K562 (cell line): Measurements from ENCODE around the gene AKAP6. TPM values are rescaled to one million over a fixed set of nuclear protein-coding genes. Genes with fewer than 3 reads are reported as not detected.

Experiments used
- ATAC-seq: fragments of 200-7000 bp; cut with Tn5 transposase; 3 replicates; pipeline ENCODE4 v1.9.1; 2020; ENCODE audit warnings: moderate library complexity
- BruUV-seq: library from RNA; stranded (reverse); fragments of 400-500 nt; replicated peaks from 2 replicates; lab custom pipeline; 2021; lab: Mats Ljungman, UMichigan
- CTCF ChIA-PET: fragments of 300-600 bp; formaldehyde crosslinking; extraction: SDS; loops from one replicate; lab custom pipeline; 2021; ENCODE audit warnings: low intra/inter-chr PET ratio; lab: Yijun Ruan, JAX
- POLR2A ChIA-PET: fragments of 300-600, 350-650 bp; sonication (Branson Sonifier 250); formaldehyde crosslinking; extraction: SDS; loops from one replicate; lab custom pipeline; 2021; ENCODE audit warnings: antibody characterized with exemption, inconsistent platforms; lab: Yijun Ruan, JAX
- DNase-seq, 4 experiments: peaks; one replicate each; pipeline versions ENCODE4 v3.0.0 to v3.0.0-alpha.2; 2011 to 2018; ENCODE audit warnings: low spot score in 3 of 4, mixed read lengths in 3 of 4; ENCODE audit errors: extremely low read depth in 1 of 4
- FAIRE-seq: peaks from 2 replicates; lab custom pipeline; 2011; peaks lifted over from hg19 to GRCh38; lab: Jason Lieb, UNC
- H2AFZ ChIP-seq: 2 replicates; pipeline ENCODE4 v1.6.0; 2011; ENCODE audit warnings: low read depth, low read length, control low read depth, inconsistent platforms
- H3K27ac ChIP-seq: fragments of 200-600 bp; 3 replicates; pipeline ENCODE4 v1.8.0; 2011; ENCODE audit warnings: low read depth, mild to moderate bottlenecking, control low read depth, inconsistent platforms, low read length, moderate library complexity, mixed read lengths; ENCODE audit errors: extremely low read depth
- H3K27me3 ChIP-seq, 2 experiments: fragments of 300-600 bp in 1 of 2; 2 replicates in 1 of 2; 3 replicates in 1 of 2; pipeline versions ENCODE4 v1.6.0 to v1.8.0; 2011; ENCODE audit warnings: inconsistent platforms in 2 of 2, low read length in 2 of 2, mild to moderate bottlenecking in 1 of 2, mixed read lengths in 1 of 2, moderate library complexity in 1 of 2; ENCODE audit not compliant: control insufficient read depth in 2 of 2, insufficient read depth in 2 of 2
- H3K36me3 ChIP-seq: fragments of 300-600 bp; 3 replicates; pipeline ENCODE4 v1.8.0; 2011; ENCODE audit warnings: mild to moderate bottlenecking, low read length, inconsistent platforms; ENCODE audit not compliant: control insufficient read depth, insufficient read depth
- H3K4me1 ChIP-seq, 2 experiments: fragments of 200-600 bp in 1 of 2; replicated peaks in 1 of 2; 2 replicates in 1 of 2; 3 replicates in 1 of 2; pipeline versions ENCODE4 v1.5.1 to v1.8.0; 2011; ENCODE audit warnings: inconsistent platforms in 2 of 2, low read length in 2 of 2, mild to moderate bottlenecking in 1 of 2, mixed read lengths in 1 of 2, moderate library complexity in 1 of 2; ENCODE audit not compliant: control insufficient read depth in 2 of 2, insufficient read depth in 2 of 2
- H3K4me2 ChIP-seq: 2 replicates; pipeline ENCODE4 v1.6.1; 2011; ENCODE audit warnings: low read length, control low read depth, inconsistent platforms, mixed read lengths; ENCODE audit not compliant: insufficient read depth
- H3K4me3 ChIP-seq: fragments of 200-600 bp; sonication (generic), shearing (Covaris generic); 2 replicates; pipeline ENCODE4 v1.5.1; 2016; ENCODE audit warnings: control low read depth, inconsistent platforms
- H3K79me2 ChIP-seq: fragments of 200-600 bp; 3 replicates; pipeline ENCODE4 v1.8.0; 2011; ENCODE audit warnings: low read length, inconsistent platforms; ENCODE audit not compliant: control insufficient read depth, insufficient read depth
- H3K9ac ChIP-seq, 2 experiments: 2 replicates each; pipeline versions ENCODE4 v1.6.0 to v1.6.1; 2011; ENCODE audit warnings: low read depth in 2 of 2, low read length in 2 of 2, control low read depth in 1 of 2, inconsistent platforms in 1 of 2, mild to moderate bottlenecking in 1 of 2, mixed read lengths in 1 of 2; ENCODE audit not compliant: insufficient read depth in 1 of 2
- H3K9me1 ChIP-seq: one replicate; pipeline ENCODE4 v1.6.0; 2011; ENCODE audit warnings: inconsistent platforms, mild to moderate bottlenecking, low read length, moderate library complexity; ENCODE audit not compliant: control insufficient read depth, insufficient read depth
- H3K9me3 ChIP-seq: replicated peaks from 2 replicates; pipeline ENCODE4 v1.5.1; 2011; ENCODE audit warnings: low read depth, low read length, inconsistent platforms; ENCODE audit not compliant: control insufficient read depth, insufficient read depth
- H4K20me1 ChIP-seq: replicated peaks from 2 replicates; pipeline ENCODE4 v1.6.1; 2011; ENCODE audit warnings: low read length, inconsistent platforms, mixed read lengths; ENCODE audit not compliant: control insufficient read depth, insufficient read depth
- ESRRB ChIP-seq: fragments of 250-450 bp; sonication (Bioruptor Pico); IDR thresholded peaks from 2 replicates; pipeline ENCODE4 v1.5.0; 2020; ENCODE audit warnings: mild to moderate bottlenecking, moderate library complexity, borderline replicate concordance
- HMG20A ChIP-seq: fragments of 450-650 bp; formaldehyde crosslinking; conservative IDR thresholded peaks from 2 replicates; pipeline ENCODE4 v1.4.0; 2020; ENCODE audit warnings: mild to moderate bottlenecking, mixed read lengths
- KAT7 ChIP-seq: sonication (generic); formaldehyde crosslinking; IDR thresholded peaks from 2 replicates; pipeline ENCODE4 v1.8.0; 2022; ENCODE audit warnings: missing genetic modification reagents, mild to moderate bottlenecking, borderline replicate concordance
- NCOA1 ChIP-seq: fragments of 450-650 bp; IDR thresholded peaks from 2 replicates; pipeline ENCODE4 v1.6.1; 2016; ENCODE audit warnings: low read depth
- NFE2 ChIP-seq: IDR thresholded peaks from 2 replicates; pipeline ENCODE4 v1.6.1; 2014; ENCODE audit warnings: antibody characterized with exemption, low read depth
- NR2C2 ChIP-seq, 2 experiments: fragments of 200-800 bp in 1 of 2; sonication (Bioruptor generic) in 1 of 2; sonication (generic) in 1 of 2; formaldehyde crosslinking in 1 of 2; IDR thresholded peaks; 2 replicates each; pipeline versions ENCODE4 v1.6.1 to v1.8.0; 2016 to 2022; ENCODE audit warnings: mild to moderate bottlenecking in 1 of 2, missing compliant biosample characterization in 1 of 2, missing genetic modification characterization in 1 of 2, missing genetic modification reagents in 1 of 2
- POLR2AphosphoS5 ChIP-seq: IDR thresholded peaks from 2 replicates; pipeline ENCODE4 v1.6.1; 2011; ENCODE audit warnings: mild to moderate bottlenecking, low read depth, low read length, moderate library complexity; ENCODE audit not compliant: control insufficient read depth, insufficient read depth
- RBM17 ChIP-seq: fragments of 200-400 bp; formaldehyde crosslinking; IDR thresholded peaks from 2 replicates; pipeline ENCODE4 v1.6.1; 2017; ENCODE audit warnings: low read depth, mild to moderate bottlenecking, low read length, borderline replicate concordance
- SNIP1 ChIP-seq: fragments of 450-650 bp; IDR thresholded peaks from 2 replicates; pipeline ENCODE4 v1.7.1; 2017; ENCODE audit warnings: low read depth, mild to moderate bottlenecking
- ZNF253 ChIP-seq: fragments of 250-450 bp; sonication (Bioruptor Pico); conservative IDR thresholded peaks from 2 replicates; pipeline ENCODE4 v1.6.1; 2021; ENCODE audit warnings: mild to moderate bottlenecking
- WGBS: fragments of 100-300 bp; shearing (Covaris generic); methylation state at CpG from one replicate; pipeline ENCODE4 v1.1.6; 2016; ENCODE audit warnings: low coverage, mixed read lengths; ENCODE audit not compliant: insufficient coverage; ENCODE audit errors: missing lambda C conversion rate; 5-methylcytosine and 5-hydroxymethylcytosine counted together
- in situ Hi-C: fragments of 300-500 bp; cut with MboI; formaldehyde crosslinking; loops from 4 replicates; pipeline ENCODE4 v1.15.0; 2018; ENCODE audit warnings: inconsistent platforms, mixed read lengths
- intact Hi-C: fragments of 100-400 bp; cut with micrococcal nuclease; formaldehyde crosslinking; loops from 2 replicates; pipeline ENCODE4 v1.14.2; 2022
- polyA plus RNA-seq, 8 experiments: library from polyadenylated mRNA; depleted of rRNA in 4 of 8; stranded (reverse) in 5 of 8; unstranded in 3 of 8; fragments of >200 nt; fragmentation: Nextera tagmentation in 2 of 8; fragmentation: Illumina TruSeq in 1 of 8; extraction: Ambion mirVana in 2 of 8; extraction: Trizol in 1 of 8; gene quantifications; 2 replicates each; pipeline versions ENCODE4 v1.2.1 to v1.2.3, GENCODE V29; 2011 to 2014; ENCODE audit warnings: inconsistent platforms in 1 of 8, missing spikeins in 1 of 8
- total RNA-seq, 7 experiments: library from RNA; depleted of rRNA in 6 of 7; stranded (reverse); fragments of >200 nt in 6 of 7; fragmentation: Illumina TruSeq in 2 of 7; extraction: Trizol in 2 of 7; gene quantifications; 2 replicates each; pipeline versions ENCODE4 v1.2.1 to v1.2.3, GENCODE V29; 2011 to 2021; ENCODE audit warnings: low replicate concordance in 1 of 7
- TF ChIP-seq, protein P1 (sequence below): fragments of 450-650 bp; conservative IDR thresholded peaks from 2 replicates; pipeline ENCODE4 v1.6.1; 2016; ENCODE audit warnings: missing genetic modification characterization, low read depth, mild to moderate bottlenecking, missing compliant biosample characterization, moderate library complexity
- TF ChIP-seq, protein P2 (sequence below): fragments of 200-800 bp; sonication (Bioruptor generic); IDR thresholded peaks from 2 replicates; pipeline ENCODE4 v1.6.1; 2017; ENCODE audit warnings: missing genetic modification characterization, missing compliant biosample characterization
- TF ChIP-seq, protein P3 (sequence below): fragments of 250-450 bp; sonication (Bioruptor Pico); IDR thresholded peaks from 2 replicates; pipeline ENCODE4 v1.8.0; 2021; ENCODE audit warnings: moderate library complexity, mild to moderate bottlenecking, inconsistent platforms
- TF ChIP-seq, protein P4 (sequence below): fragments of 450-650 bp; IDR thresholded peaks from one replicate; pipeline ENCODE4 v1.6.1; 2018; ENCODE audit warnings: mild to moderate bottlenecking, moderate library complexity; ENCODE audit not compliant: partially characterized antibody
- TF ChIP-seq, protein P5 (sequence below), 2 experiments: fragments of 450-650 bp in 1 of 2; sonication (generic) in 1 of 2; formaldehyde crosslinking in 1 of 2; IDR thresholded peaks in 1 of 2; conservative IDR thresholded peaks in 1 of 2; 2 replicates each; pipeline versions ENCODE4 v1.6.1 to v1.8.1; 2016 to 2023; ENCODE audit warnings: mild to moderate bottlenecking in 2 of 2, moderate library complexity in 2 of 2, inconsistent platforms in 1 of 2, missing genetic modification reagents in 1 of 2

Gene AKAP6
- total and polyA plus RNA-seq, 9 of the 15 experiments (the other 6 are each of a cell fraction or from before 2014, with no cell fraction given): 0.03 to 1.7 (median 0.48) TPM

DNA sequence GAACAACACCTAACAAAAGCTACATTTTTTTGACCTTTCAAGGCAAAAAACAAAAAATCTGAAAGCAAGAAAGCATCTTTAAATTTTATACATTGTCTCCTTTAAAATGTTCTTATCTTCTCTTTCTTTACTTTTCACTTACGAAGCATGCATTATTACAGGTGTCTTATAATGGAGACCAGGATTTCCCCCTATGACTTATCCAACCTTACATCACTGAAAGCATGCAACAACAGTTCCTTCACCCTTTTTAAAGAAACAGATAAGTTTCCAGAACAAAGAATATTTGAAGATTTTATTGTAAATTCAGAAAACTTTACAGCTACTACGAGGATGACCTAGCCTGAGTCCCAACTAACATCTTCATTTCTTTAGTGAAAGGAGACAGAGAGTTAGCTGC lies 277.2 kb downstream of the AKAP6 start:
- H3K36me3 ChIP-seq: no peaks in the 10 kb centered on the region
- in situ Hi-C loops (loop anchor here (10.0 kb wide), 1 partner anchor 288 kb away; no protein-coding TSS in a partner anchor), intact Hi-C loops (no loop called here)
- FAIRE-seq (no peak), ATAC-seq (no peak), DNase-seq (no peak)
- H3K4me1 ChIP-seq: no peaks in the 10 kb centered on the region
- no peak overlapping the region for H3K4me2 ChIP-seq
- H3K79me2 ChIP-seq: no peaks in the 10 kb centered on the region
- 0% methylated on average over 2 of the region's 2 CpGs for WGBS
- CTCF ChIA-PET: no interaction called here
- H3K27ac ChIP-seq: no peak overlapping the region
- POLR2A ChIA-PET: no interaction called here
- no peak overlapping the region for H3K9ac ChIP-seq
- H2AFZ ChIP-seq: no peak overlapping the region
- no peaks in the 10 kb centered on the region for H3K27me3 ChIP-seq
- TF ChIP-seq, protein P1, sequence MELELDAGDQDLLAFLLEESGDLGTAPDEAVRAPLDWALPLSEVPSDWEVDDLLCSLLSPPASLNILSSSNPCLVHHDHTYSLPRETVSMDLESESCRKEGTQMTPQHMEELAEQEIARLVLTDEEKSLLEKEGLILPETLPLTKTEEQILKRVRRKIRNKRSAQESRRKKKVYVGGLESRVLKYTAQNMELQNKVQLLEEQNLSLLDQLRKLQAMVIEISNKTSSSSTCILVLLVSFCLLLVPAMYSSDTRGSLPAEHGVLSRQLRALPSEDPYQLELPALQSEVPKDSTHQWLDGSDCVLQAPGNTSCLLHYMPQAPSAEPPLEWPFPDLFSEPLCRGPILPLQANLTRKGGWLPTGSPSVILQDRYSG (tag): no peak
- TF ChIP-seq NR2C2 (CRISPR knock-in tag; IDR thresholded peaks at IDR 0.05) (no peak), NR2C2 (tag; IDR thresholded peaks at IDR 0.05) (no peak), SNIP1 (no peak), HMG20A (CRISPR knock-in tag) (no peak), NCOA1 (no peak), NFE2 (no peak), ESRRB (no peak), POLR2AphosphoS5 (no peak), ZNF253 (CRISPR knock-in tag) (no peak), KAT7 (CRISPR knock-in tag) (no peak), RBM17 (no peak)
- TF ChIP-seq, protein P2, sequence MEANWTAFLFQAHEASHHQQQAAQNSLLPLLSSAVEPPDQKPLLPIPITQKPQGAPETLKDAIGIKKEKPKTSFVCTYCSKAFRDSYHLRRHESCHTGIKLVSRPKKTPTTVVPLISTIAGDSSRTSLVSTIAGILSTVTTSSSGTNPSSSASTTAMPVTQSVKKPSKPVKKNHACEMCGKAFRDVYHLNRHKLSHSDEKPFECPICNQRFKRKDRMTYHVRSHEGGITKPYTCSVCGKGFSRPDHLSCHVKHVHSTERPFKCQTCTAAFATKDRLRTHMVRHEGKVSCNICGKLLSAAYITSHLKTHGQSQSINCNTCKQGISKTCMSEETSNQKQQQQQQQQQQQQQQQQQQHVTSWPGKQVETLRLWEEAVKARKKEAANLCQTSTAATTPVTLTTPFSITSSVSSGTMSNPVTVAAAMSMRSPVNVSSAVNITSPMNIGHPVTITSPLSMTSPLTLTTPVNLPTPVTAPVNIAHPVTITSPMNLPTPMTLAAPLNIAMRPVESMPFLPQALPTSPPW (CRISPR knock-in tag): no peak
- TF ChIP-seq, protein P3, sequence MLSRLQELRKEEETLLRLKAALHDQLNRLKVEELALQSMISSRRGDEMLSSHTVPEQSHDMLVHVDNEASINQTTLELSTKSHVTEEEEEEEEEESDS (CRISPR knock-in tag): no peak
- TF ChIP-seq, protein P4, sequence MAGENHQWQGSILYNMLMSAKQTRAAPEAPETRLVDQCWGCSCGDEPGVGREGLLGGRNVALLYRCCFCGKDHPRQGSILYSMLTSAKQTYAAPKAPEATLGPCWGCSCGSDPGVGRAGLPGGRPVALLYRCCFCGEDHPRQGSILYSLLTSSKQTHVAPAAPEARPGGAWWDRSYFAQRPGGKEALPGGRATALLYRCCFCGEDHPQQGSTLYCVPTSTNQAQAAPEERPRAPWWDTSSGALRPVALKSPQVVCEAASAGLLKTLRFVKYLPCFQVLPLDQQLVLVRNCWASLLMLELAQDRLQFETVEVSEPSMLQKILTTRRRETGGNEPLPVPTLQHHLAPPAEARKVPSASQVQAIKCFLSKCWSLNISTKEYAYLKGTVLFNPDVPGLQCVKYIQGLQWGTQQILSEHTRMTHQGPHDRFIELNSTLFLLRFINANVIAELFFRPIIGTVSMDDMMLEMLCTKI: no peak
- TF ChIP-seq, protein P5, sequence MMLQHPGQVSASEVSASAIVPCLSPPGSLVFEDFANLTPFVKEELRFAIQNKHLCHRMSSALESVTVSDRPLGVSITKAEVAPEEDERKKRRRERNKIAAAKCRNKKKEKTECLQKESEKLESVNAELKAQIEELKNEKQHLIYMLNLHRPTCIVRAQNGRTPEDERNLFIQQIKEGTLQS (IDR thresholded peaks at IDR 0.05): no peak
- TF ChIP-seq, protein P5 (CRISPR knock-in tag; conservative IDR thresholded peaks at IDR 0.05): no peak
- no TSS peak for BruUV-seq
- no peaks in the 10 kb centered on the region for H3K9me1 ChIP-seq
- H4K20me1 ChIP-seq: no peaks in the 10 kb centered on the region
- H3K9me3 ChIP-seq: no peaks in the 10 kb centered on the region
- H3K4me3 ChIP-seq: no peak overlapping the region
